ENCODE results near the gene TCN2.
A peak's percentile ranks its signal among the peaks of the same experiment; 100 is the strongest.
"Not testable (repeated sequence)": the region's sequence is repeated elsewhere in the genome, so short reads cannot be mapped to it uniquely, and the experiment has no call there.

TCN2 gene

GRCh38 chr22:30612789-30613188 lies 5.8 kb downstream of the TCN2 start:
- no peak for DNase-seq

GRCh38 chr22:30614268-30614667 lies 7.3 kb downstream of the TCN2 start:
- DNase-seq: no peak

DNA sequence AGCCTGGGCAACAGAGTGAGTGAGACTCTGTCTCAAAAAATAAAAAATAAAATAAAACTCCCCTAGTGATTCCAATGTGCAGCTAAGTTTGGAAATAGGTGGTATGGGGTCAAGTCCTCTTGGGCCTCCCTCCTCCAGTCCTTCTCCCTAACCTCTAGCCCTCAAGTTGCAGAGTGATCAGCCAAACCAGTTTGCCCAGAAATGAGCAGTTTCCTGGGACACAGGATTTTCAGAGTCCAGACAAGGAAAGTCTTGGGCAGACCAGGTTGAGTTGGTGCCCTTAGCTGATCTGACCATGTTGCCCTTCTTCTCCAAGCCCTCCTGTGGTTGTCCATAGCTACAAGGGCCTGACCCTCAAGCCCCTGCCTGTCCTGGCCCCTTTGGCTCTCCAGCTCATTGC lies 7.9 kb downstream of the TCN2 start:
- DNase-seq: no peak

GRCh38 chr22:30615543-30615954 lies 8.6 kb downstream of the TCN2 start:
- no peak for DNase-seq

DNA sequence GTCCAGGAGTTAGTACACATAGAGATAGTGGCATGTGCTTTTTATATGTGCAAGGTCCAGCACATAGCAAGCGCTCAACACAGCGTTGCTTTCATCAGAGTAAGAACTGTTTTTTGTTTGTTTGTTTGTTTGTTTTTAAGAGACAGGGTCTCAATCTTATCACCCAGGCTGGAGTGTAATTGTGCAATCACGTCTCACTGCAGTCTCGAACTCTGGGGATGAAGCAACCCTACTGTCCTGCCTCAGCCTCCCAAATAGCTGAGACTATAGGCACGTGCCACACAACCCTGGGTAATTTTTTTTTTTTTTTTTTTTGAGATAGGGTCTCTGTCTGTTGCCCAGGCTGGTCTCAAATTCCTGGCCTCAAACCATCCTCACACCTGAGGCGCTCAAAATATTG lies 10.8 kb downstream of the TCN2 start:
- no peak for DNase-seq

- not testable (repeated sequence) for DNase-seq
These were observed 12.9 kb downstream of the TCN2 start for GRCh38 chr22:30619909-30620308.

DNA sequence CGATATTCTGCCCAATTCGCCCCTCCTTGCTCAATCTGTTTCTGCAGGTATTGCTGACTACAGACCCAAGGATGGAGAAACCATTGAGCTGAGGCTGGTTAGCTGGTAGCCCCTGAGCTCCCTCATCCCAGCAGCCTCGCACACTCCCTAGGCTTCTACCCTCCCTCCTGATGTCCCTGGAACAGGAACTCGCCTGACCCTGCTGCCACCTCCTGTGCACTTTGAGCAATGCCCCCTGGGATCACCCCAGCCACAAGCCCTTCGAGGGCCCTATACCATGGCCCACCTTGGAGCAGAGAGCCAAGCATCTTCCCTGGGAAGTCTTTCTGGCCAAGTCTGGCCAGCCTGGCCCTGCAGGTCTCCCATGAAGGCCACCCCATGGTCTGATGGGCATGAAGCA lies 19.4 kb downstream of the TCN2 start:
- DNase-seq: no peak

GRCh38 chr22:30627471-30627870 lies 20.5 kb downstream of the TCN2 start:
- no peak for DNase-seq

DNA sequence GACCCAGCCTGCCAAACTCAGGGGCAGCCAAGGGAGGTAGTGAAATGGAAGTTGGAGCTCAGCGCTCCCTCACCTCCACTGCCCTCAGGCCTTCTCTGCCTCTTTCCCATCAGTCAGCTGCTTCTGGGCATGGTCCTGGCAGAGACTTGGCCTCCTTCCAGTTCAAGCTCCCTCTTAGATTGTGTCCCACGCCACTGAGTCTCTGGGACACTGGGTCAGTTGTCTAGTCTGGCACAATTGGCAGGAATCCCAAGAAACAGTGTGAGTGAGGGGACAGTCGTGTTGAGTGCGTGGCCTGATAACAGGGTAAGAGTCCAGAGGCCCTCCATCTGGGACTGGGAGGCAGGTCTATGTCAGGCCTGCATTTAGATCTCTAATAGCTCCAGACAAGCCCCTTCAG lies 21.5 kb downstream of the TCN2 start:
- DNase-seq: no peak

GRCh38 chr22:30631469-30631868 lies 24.5 kb downstream of the TCN2 start:
- not testable (repeated sequence) for DNase-seq

GRCh38 chr22:30634471-30635233 lies 27.7 kb downstream of the TCN2 start:
- peak; percentile 89 for DNase-seq

DNA sequence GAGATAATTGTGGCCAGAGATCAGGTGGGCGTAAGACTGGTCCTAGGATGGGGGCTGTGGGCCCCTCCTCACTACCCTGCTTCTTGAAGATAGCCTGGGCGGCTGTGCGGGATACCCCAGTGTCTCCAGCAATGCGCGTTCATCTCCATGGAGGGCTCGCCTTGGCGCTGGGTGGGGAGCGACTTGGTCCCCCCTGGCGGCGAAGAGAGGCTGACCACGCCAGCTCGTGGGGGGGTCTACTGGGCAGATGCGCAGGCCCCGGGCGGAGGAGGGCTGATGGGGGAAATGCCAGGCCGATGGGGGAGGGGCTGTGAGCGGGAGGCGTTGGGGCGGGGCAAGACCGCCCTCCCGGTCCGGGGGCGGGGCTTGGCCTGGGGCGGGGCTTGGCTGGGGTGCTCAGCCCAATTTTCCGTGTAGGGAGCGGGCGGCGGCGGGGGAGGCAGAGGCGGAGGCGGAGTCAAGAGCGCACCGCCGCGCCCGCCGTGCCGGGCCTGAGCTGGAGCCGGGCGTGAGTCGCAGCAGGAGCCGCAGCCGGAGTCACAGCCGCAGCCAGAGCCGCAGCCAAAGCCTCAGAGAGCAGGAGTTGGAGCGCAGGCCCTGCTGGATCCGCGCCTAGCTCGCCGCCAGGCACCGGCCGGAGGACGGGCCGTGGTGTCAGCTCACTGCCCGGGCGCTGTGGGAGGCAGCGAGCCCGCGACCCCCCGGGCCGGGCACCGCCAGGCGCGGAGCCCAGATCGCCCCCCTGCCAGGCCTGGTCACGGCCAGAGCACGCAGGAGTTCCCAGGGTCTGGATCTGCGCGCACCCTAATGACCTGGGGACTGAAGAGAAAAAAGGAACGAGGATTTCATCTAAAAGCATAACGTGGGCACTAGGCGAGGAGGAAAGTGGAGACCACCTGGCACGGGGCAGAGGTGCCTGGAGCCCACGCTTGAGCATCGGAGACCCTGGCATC lies 28.6 kb downstream of the TCN2 start, which contains the start of gene SLC35E4:
Gene SLC35E4, plus strand, starts transcription at position 509 of the 953 bp plus-strand sequence. CDS start 670 bp downstream, outside the sequence.
- peak; percentile 94 for DNase-seq

DNA sequence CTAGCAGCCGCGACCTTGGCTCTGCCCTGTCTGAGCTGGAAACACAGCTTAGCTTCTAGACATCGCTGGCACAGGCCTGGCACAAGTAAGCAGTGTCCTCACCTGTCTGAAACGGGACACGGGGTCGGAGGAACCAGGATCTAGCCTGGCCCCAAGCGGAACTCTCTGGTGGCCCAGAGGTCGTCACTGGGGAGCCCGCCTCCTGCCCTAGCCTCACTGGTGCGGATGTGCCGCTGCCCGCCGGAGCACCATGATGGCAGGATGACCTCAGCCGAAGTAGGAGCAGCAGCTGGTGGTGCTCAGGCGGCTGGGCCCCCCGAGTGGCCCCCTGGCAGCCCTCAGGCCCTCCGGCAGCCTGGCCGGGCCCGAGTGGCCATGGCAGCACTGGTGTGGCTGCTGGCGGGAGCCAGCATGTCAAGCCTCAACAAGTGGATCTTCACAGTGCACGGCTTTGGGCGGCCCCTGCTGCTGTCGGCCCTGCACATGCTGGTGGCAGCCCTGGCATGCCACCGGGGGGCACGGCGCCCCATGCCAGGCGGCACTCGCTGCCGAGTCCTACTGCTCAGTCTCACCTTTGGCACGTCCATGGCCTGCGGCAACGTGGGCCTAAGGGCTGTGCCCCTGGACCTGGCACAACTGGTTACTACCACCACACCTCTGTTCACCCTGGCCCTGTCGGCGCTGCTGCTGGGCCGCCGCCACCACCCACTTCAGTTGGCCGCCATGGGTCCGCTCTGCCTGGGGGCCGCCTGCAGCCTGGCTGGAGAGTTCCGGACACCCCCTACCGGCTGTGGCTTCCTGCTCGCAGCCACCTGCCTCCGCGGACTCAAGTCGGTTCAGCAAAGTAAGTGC lies 29.5 kb downstream of the TCN2 start:
- DNase-seq: peak; percentile 29

GRCh38 chr22:30637701-30638114 lies 30.7 kb downstream of the TCN2 start:
- DNase-seq: no peak

DNA sequence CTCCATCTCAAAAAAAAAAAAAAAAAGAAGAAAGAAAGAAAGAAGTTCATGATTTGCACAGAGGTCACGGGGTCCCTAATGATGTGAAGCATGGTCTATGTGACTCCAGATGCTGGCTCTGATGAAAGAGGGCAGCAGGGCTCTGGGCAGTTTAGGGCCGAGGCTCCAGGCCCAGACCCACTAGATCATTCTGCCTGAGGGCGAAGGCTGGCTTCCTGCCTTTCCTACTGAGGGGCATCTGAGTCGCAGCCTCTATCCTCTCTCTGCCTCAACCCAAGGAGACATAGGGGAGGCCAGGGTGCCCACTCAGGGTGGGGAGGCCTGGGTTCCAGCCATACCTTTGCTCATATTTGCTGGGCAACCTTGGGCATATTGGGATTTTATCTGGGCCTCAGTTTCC lies 33.4 kb downstream of the TCN2 start:
- DNase-seq: peak; percentile 67

GRCh38 chr22:30640839-30641430 lies 34.0 kb downstream of the TCN2 start:
- no peak for DNase-seq

GRCh38 chr22:30643055-30643875 lies 36.3 kb downstream of the TCN2 start:
- no peak for DNase-seq

- DNase-seq: no peak
These were observed 39.7 kb downstream of the TCN2 start for GRCh38 chr22:30646518-30647160.

DNA sequence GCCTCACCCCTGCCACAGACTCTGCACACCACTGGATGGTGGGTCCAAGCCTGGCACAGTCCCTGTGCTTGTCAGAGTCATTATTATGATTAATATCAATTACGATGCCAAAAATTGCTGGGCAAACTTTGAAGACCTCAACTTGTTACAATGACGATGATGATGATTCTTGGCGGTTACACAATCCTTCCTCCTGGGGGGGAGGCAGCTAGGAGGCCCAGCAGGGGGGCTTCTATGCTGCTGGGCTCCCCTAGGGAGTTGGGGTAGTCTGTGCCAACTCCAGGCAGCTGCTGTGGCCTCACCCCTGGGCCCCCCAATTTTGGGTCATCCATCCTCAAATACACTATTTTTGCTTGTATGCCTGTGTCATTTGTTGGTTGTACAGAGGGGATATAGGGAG lies 40.6 kb downstream of the TCN2 start:
- no peak for DNase-seq

- no peak for DNase-seq
These were observed 41.9 kb downstream of the TCN2 start for GRCh38 chr22:30648825-30649224.

- peak; percentile 92 for DNase-seq
These were observed 42.5 kb downstream of the TCN2 start for GRCh38 chr22:30649430-30650007.

All from EL (cell line).